HG03095 (cell line): ENCODE data around the gene CFHR1.

ENCODE experiments used
- ATAC-seq: cut with Tn5 transposase; IDR thresholded peaks from one replicate; pipeline ENCODE4 v1.9.1; 2021; ENCODE audit warnings: moderate library complexity; ENCODE audit not compliant: unreplicated experiment

The CFHR1 gene

GRCh38 chr1:196875935-196876334, 56.4 kb downstream of the CFHR1 start:
- ATAC-seq = no peak

- no peak for ATAC-seq
Measured at GRCh38 chr1:196877964-196878363, 58.4 kb downstream of the CFHR1 start.
